WTC11 (cell line): Measurements from ENCODE around the gene HIKESHI. TPM values are rescaled to one million over a fixed set of nuclear protein-coding genes. Genes with fewer than 3 reads are reported as not detected.

Experiments
- ARID4B ChIP-seq: sonication (generic); formaldehyde crosslinking; IDR thresholded peaks from 2 replicates; pipeline ENCODE4 v1.8.0; 2023; ENCODE audit warnings: missing genetic modification reagents, mild to moderate bottlenecking, borderline replicate concordance
- ELF4 ChIP-seq: sonication (generic); formaldehyde crosslinking; IDR thresholded peaks from 2 replicates; pipeline ENCODE4 v1.8.1; 2022; ENCODE audit warnings: low read depth, mild to moderate bottlenecking, moderate library complexity, missing genetic modification reagents
- NR1H2 ChIP-seq: sonication (generic); formaldehyde crosslinking; IDR thresholded peaks from 2 replicates; pipeline ENCODE4 v1.9.0; 2021; ENCODE audit warnings: mild to moderate bottlenecking, moderate library complexity, missing genetic modification reagents
- total RNA-seq: library from RNA; stranded (reverse); gene quantifications from 3 replicates; pipeline ENCODE4 v1.2.3, GENCODE V29; 2021

Gene HIKESHI
- total RNA-seq, 1 experiment from 2014 or later, result 48.3 TPM

DNA sequence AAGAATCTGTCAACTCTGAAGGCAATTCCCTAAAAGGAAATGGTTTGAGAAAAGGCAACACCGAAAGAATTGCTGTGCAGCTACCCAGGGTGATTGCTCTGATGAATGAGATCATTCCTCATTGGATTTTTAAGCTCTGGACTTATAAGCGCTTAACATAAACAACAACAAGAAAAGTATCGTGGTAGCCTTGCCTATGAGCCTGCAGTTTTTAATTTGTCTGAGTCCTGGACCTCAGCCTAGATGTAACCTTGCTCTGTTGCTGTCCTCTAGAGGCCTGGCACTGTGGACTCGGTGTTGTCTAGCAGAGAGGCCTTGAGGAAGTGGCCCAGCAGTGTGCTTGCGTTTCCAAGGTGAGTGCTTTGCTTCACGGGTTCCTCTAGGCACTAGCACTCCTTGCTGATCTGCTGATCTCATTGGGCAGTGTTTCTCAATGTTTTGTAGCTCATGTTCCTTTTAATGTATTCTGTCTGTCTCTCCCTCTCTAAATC, 93.1 kb downstream of the HIKESHI start (continued):
- TF ChIP-seq ARID4B (CRISPR knock-in tag) (no peak), ELF4 (CRISPR knock-in tag) (no peak), NR1H2 (CRISPR knock-in tag) (no peak)

Other genes starting within 250 kb of the HIKESHI start
- 64.4 to 69.9 TPM (median 65.1 TPM) in 3 replicates for gene PICALM, start 233.2 kb upstream of the HIKESHI start, total RNA-seq
- 24.7 to 27.7 TPM (median 27.3 TPM) in 3 replicates for gene EED, start 57.5 kb upstream of the HIKESHI start, total RNA-seq
- gene CCDC81, start 72.6 kb downstream of the HIKESHI start, total RNA-seq, result 0.82 to 1.0 TPM (median 0.98 TPM) in 3 replicates